Caco-2 (cell line): ENCODE measurements around the gene DCUN1D5. TPM values are rescaled to one million over a fixed set of nuclear protein-coding genes. Genes with fewer than 3 reads are reported as not detected.

Source experiments
- BruUV-seq: library from RNA; stranded (reverse); fragments of 400-500 nt; replicated peaks from 2 replicates; lab custom pipeline; 2021; lab: Mats Ljungman, UMichigan
- CTCF ChIA-PET: fragments of 300-600 bp; sonication (Branson Sonifier 250); formaldehyde crosslinking; loops from one replicate; lab custom pipeline; 2022; ENCODE audit warnings: antibody characterized with exemption; lab: Charles Lee
- POLR2A ChIA-PET: fragments of 300-600 bp; sonication (Branson Sonifier 250); formaldehyde crosslinking; loops from one replicate; lab custom pipeline; 2022; ENCODE audit warnings: antibody characterized with exemption; lab: Charles Lee
- DNase-seq, 2 experiments: peaks; one replicate each; pipeline versions ENCODE4 v3.0.0 to v3.0.0-alpha.2; 2020 to 2022
- H3K27me3 ChIP-seq: replicated peaks from 2 replicates; pipeline ENCODE4 v1.6.0; 2011; ENCODE audit warnings: low read length; ENCODE audit not compliant: control insufficient read depth, insufficient read depth
- H3K36me3 ChIP-seq: 2 replicates; pipeline ENCODE4 v1.5.1; 2011; ENCODE audit warnings: low read length; ENCODE audit not compliant: control insufficient read depth, insufficient read depth
- H3K4me1 ChIP-seq: fragments of 250-450 bp; sonication (Bioruptor Pico); 2 replicates; pipeline ENCODE4 v1.5.1; 2020; ENCODE audit warnings: mild to moderate bottlenecking
- H3K4me3 ChIP-seq: 2 replicates; pipeline ENCODE4 v1.5.1; 2011; ENCODE audit warnings: low read depth, mild to moderate bottlenecking, control low read depth, low read length
- H3K9me3 ChIP-seq: fragments of 250-450 bp; sonication (Bioruptor Pico); 2 replicates; pipeline ENCODE4 v1.5.1; 2020; ENCODE audit warnings: mild to moderate bottlenecking, moderate library complexity
- H3K27ac Mint-ChIP-seq: one replicate; pipeline ENCODE4 v1.8.0; 2022; ENCODE audit warnings: mixed read lengths; ENCODE audit not compliant: unreplicated experiment
- H3K27me3 Mint-ChIP-seq: one replicate; pipeline ENCODE4 v1.8.0; 2022; ENCODE audit warnings: mixed read lengths; ENCODE audit not compliant: insufficient read depth, unreplicated experiment
- H3K36me3 Mint-ChIP-seq: one replicate; pipeline ENCODE4 v1.8.0; 2022; ENCODE audit warnings: mild to moderate bottlenecking, mixed read lengths; ENCODE audit not compliant: insufficient read depth, unreplicated experiment
- H3K4me1 Mint-ChIP-seq: one replicate; pipeline ENCODE4 v1.8.0; 2022; ENCODE audit warnings: low read depth, mixed read lengths; ENCODE audit not compliant: unreplicated experiment
- H3K4me3 Mint-ChIP-seq: one replicate; pipeline ENCODE4 v1.8.0; 2022; ENCODE audit warnings: mild to moderate bottlenecking, moderate library complexity, mixed read lengths; ENCODE audit not compliant: unreplicated experiment
- H3K9me3 Mint-ChIP-seq: one replicate; pipeline ENCODE4 v1.8.0; 2022; ENCODE audit warnings: mixed read lengths; ENCODE audit not compliant: unreplicated experiment
- intact Hi-C: fragments of 100-400 bp; cut with micrococcal nuclease; formaldehyde crosslinking; loops from one replicate; pipeline ENCODE4 v1.10.0; 2022; ENCODE audit not compliant: unreplicated experiment
- total RNA-seq: library from RNA; stranded (reverse); gene quantifications from 2 replicates; pipeline ENCODE4 v1.2.3, GENCODE V29; 2022
- TF ChIP-seq, protein P1 (sequence below), 2 experiments: fragments of 200-600 bp in 1 of 2; IDR thresholded peaks; 1 replicate in 1 of 2; 2 replicates in 1 of 2; pipeline versions ENCODE4 v1.5.1 to v1.8.0; 2011 to 2022; ENCODE audit warnings: antibody characterized with exemption in 1 of 2, control low read depth in 1 of 2, inconsistent platforms in 1 of 2, low read depth in 1 of 2, low read length in 1 of 2, mild to moderate bottlenecking in 1 of 2, moderate library complexity in 1 of 2; ENCODE audit not compliant: insufficient read depth in 1 of 2, severe bottlenecking in 1 of 2, unreplicated experiment in 1 of 2

Gene DCUN1D5
- total RNA-seq, 1 experiment from 2014 or later: 95.1 TPM

GRCh38 chr11:103024086-103024485 is 67.9 kb downstream of the DCUN1D5 start:
- no peaks in the 10 kb centered on the region for H3K36me3 Mint-ChIP-seq
- CTCF ChIA-PET: no interaction called here
- no peaks in the 10 kb centered on the region for H3K9me3 Mint-ChIP-seq
- POLR2A ChIA-PET: no interaction called here
- no TSS peak for BruUV-seq
- no peaks in the 10 kb centered on the region for H3K4me1 Mint-ChIP-seq
- no peak for DNase-seq
- no peaks in the 10 kb centered on the region for H3K36me3 ChIP-seq
- intact Hi-C loops: no loop called here
- peaks cover 7% of the 10 kb centered on the region for H3K27me3 Mint-ChIP-seq
- peaks cover 4% of the 10 kb centered on the region for H3K9me3 ChIP-seq
- no peak overlapping the region for H3K27ac Mint-ChIP-seq
- TF ChIP-seq, protein P1, sequence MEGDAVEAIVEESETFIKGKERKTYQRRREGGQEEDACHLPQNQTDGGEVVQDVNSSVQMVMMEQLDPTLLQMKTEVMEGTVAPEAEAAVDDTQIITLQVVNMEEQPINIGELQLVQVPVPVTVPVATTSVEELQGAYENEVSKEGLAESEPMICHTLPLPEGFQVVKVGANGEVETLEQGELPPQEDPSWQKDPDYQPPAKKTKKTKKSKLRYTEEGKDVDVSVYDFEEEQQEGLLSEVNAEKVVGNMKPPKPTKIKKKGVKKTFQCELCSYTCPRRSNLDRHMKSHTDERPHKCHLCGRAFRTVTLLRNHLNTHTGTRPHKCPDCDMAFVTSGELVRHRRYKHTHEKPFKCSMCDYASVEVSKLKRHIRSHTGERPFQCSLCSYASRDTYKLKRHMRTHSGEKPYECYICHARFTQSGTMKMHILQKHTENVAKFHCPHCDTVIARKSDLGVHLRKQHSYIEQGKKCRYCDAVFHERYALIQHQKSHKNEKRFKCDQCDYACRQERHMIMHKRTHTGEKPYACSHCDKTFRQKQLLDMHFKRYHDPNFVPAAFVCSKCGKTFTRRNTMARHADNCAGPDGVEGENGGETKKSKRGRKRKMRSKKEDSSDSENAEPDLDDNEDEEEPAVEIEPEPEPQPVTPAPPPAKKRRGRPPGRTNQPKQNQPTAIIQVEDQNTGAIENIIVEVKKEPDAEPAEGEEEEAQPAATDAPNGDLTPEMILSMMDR (IDR thresholded peaks at IDR 0.05; ENCODE audit: insufficient read depth in 1 of 2, low read depth in 1 of 2, low read length in 1 of 2, severe bottlenecking in 1 of 2, unreplicated experiment in 1 of 2): no peak
- H3K27me3 ChIP-seq: no peaks in the 10 kb centered on the region
- H3K4me3 ChIP-seq: no peak overlapping the region
- H3K4me3 Mint-ChIP-seq: no peak overlapping the region
- H3K4me1 ChIP-seq: no peaks in the 10 kb centered on the region

- no peaks in the 10 kb centered on the region for H3K4me1 ChIP-seq
- H3K9me3 ChIP-seq: no peaks in the 10 kb centered on the region
- Mint-ChIP-seq H3K9me3 (no peaks in the 10 kb centered on the region), H3K36me3 (no peaks in the 10 kb centered on the region), H3K27ac (no peak overlapping the region), H3K4me1 (no peaks in the 10 kb centered on the region), H3K4me3 (no peak overlapping the region), H3K27me3 (peaks cover 17% of the 10 kb centered on the region)
- H3K27me3 ChIP-seq: no peaks in the 10 kb centered on the region
- intact Hi-C loops: no loop called here
- CTCF ChIA-PET: no interaction called here
- POLR2A ChIA-PET: no interaction called here
- no TSS peak for BruUV-seq
- DNase-seq: no peak
- H3K36me3 ChIP-seq: no peaks in the 10 kb centered on the region
- H3K4me3 ChIP-seq: no peak overlapping the region
- TF ChIP-seq, protein P1 (IDR thresholded peaks at IDR 0.05; ENCODE audit: insufficient read depth in 1 of 2, low read depth in 1 of 2, low read length in 1 of 2, severe bottlenecking in 1 of 2, unreplicated experiment in 1 of 2): no peak
Measured at GRCh38 chr11:103016031-103016430, 75.9 kb downstream of the DCUN1D5 start.

DNA sequence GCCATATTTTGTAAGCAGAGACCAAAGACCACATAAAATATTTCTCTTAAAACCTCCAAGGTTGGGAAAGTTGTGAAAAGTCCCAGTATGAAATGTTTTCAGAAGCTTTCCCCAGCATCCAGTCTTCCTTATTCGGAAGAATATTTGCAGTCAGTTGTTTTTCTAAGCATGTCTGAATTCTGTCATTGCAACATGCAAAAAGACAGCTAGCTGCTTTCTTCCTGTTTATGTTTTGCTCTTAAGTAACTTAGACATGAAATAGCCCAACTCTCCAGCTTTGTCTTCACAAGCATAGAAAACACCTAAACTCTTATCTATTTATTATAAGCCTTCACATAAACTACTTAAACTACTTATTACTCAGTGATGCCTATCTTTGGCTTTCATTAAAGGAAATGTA is 78.5 kb downstream of the DCUN1D5 start:
- peaks cover 24% of the 10 kb centered on the region for H3K27me3 Mint-ChIP-seq
- H3K4me3 Mint-ChIP-seq: no peak overlapping the region
- peaks cover 7% of the 10 kb centered on the region for H3K9me3 Mint-ChIP-seq
- BruUV-seq: no TSS peak
- Histone ChIP-seq H3K27me3 (no peaks in the 10 kb centered on the region), H3K4me1 (no peaks in the 10 kb centered on the region), H3K9me3 (0 out of 2 replicates have a peak, but pooled peaks cover 2% of the 10 kb centered on the region), H3K4me3 (no peak overlapping the region), H3K36me3 (no peaks in the 10 kb centered on the region)
- H3K36me3 Mint-ChIP-seq: no peaks in the 10 kb centered on the region
- intact Hi-C loops: no loop called here
- no peak for DNase-seq
- H3K4me1 Mint-ChIP-seq: no peaks in the 10 kb centered on the region
- TF ChIP-seq, protein P1 (IDR thresholded peaks at IDR 0.05; ENCODE audit: insufficient read depth in 1 of 2, low read depth in 1 of 2, low read length in 1 of 2, severe bottlenecking in 1 of 2, unreplicated experiment in 1 of 2): no peak
- CTCF ChIA-PET: no interaction called here
- POLR2A ChIA-PET: no interaction called here
- no peak overlapping the region for H3K27ac Mint-ChIP-seq

Other genes starting within 250 kb of the DCUN1D5 start
- gene MMP3, start 248.6 kb downstream of the DCUN1D5 start, total RNA-seq: 0.42 TPM in 1 of 2 replicates, not detected in the other
- not detected in 2 replicates for gene MMP12, start 217.2 kb downstream of the DCUN1D5 start, total RNA-seq
- not detected in 2 replicates for gene MMP13, start 136.4 kb downstream of the DCUN1D5 start, total RNA-seq
- 5.9 and 6.5 TPM in 2 replicates for gene DYNC2H1, start 17.3 kb upstream of the DCUN1D5 start, total RNA-seq